ENCODE results near the gene WWTR1. TPM values are rescaled to one million over a fixed set of nuclear protein-coding genes. Genes with fewer than 3 reads are reported as not detected.

WWTR1 gene
- total RNA-seq, 1 experiment from 2014 or later: 79.7 TPM

GRCh38 chr3:149493315-149494021 lies 164.4 kb downstream of the WWTR1 start:
- H3K9ac ChIP-seq (ENCODE audit: low read length): no peak overlapping the region
- peak overlapping the region; percentile 36; the same call in 1 of the 2 replicates for H2AFZ ChIP-seq (ENCODE audit: low read length)
- no peak overlapping the region for H3K4me2 ChIP-seq (ENCODE audit: low read length)
- H3K79me2 ChIP-seq (ENCODE audit: low read length): no peaks in the 10 kb centered on the region
- intact Hi-C loops (cut with micrococcal nuclease): loop anchor here (1.0 kb wide), 3 partner anchors 224 to 315 kb away; no protein-coding TSS in a partner anchor
- H3K9me2 ChIP-seq (replicated peaks; ENCODE audit: low read length): no peaks in the 10 kb centered on the region
- no peaks in the 10 kb centered on the region for H4K20me1 ChIP-seq (ENCODE audit: low read length)
- ATAC-seq (no peak), DNase-seq (no peak)
- peaks cover 9% of the 10 kb centered on the region for H3K4me1 ChIP-seq (ENCODE audit: insufficient read depth, low read length)
- ChIA-PET POLR2A (ENCODE audit: unreplicated experiment) (no interaction called here), CTCF (no interaction called here)
- H3K4me3 ChIP-seq (ENCODE audit: low read length): no peak overlapping the region
- no peaks in the 10 kb centered on the region for H3K9me3 ChIP-seq (ENCODE audit: low read length)
- no peak overlapping the region for H3K27ac ChIP-seq (ENCODE audit: low read length)
- no peaks in the 10 kb centered on the region for H3F3A ChIP-seq (ENCODE audit: low read length, unreplicated experiment)
- H3K36me3 ChIP-seq (ENCODE audit: low read depth, low read length): no peaks in the 10 kb centered on the region
- TF ChIP-seq CTCF (conservative IDR thresholded peaks at IDR 0.05; ENCODE audit: low read depth, low read length) (no peak), EZH2 (IDR thresholded peaks at IDR 0.05; ENCODE audit: low read length, unreplicated experiment) (no peak), EZH2phosphoT487 (IDR thresholded peaks at IDR 0.05; ENCODE audit: borderline replicate concordance, low read length) (no peak)
- no peaks in the 10 kb centered on the region for H3K27me3 ChIP-seq (ENCODE audit: low read length)
- no TSS peak for BruUV-seq (replicated peaks)

- intact Hi-C loops (cut with micrococcal nuclease): no loop called here
- no peaks in the 10 kb centered on the region for H3K36me3 ChIP-seq (ENCODE audit: low read depth, low read length)
- H3K9ac ChIP-seq (ENCODE audit: low read length): no peak overlapping the region
- no peak overlapping the region for H3K4me3 ChIP-seq (ENCODE audit: low read length)
- no peaks in the 10 kb centered on the region for H3K27me3 ChIP-seq (ENCODE audit: low read length)
- TF ChIP-seq EZH2phosphoT487 (IDR thresholded peaks at IDR 0.05; ENCODE audit: borderline replicate concordance, low read length) (no peak), CTCF (conservative IDR thresholded peaks at IDR 0.05; ENCODE audit: low read depth, low read length) (no peak), EZH2 (IDR thresholded peaks at IDR 0.05; ENCODE audit: low read length, unreplicated experiment) (no peak)
- H3K9me2 ChIP-seq (replicated peaks; ENCODE audit: low read length): no peaks in the 10 kb centered on the region
- H3K4me2 ChIP-seq (ENCODE audit: low read length): no peak overlapping the region
- H3K27ac ChIP-seq (ENCODE audit: low read length): no peak overlapping the region
- no peaks in the 10 kb centered on the region for H3K9me3 ChIP-seq (ENCODE audit: low read length)
- BruUV-seq (replicated peaks): no TSS peak
- ATAC-seq (peak; percentile 8; the same call in 1 of the 2 replicates), DNase-seq (no peak)
- H3K4me1 ChIP-seq (ENCODE audit: insufficient read depth, low read length): peaks cover 9% of the 10 kb centered on the region
- no peaks in the 10 kb centered on the region for H3K79me2 ChIP-seq (ENCODE audit: low read length)
- ChIA-PET POLR2A (ENCODE audit: unreplicated experiment) (interaction anchor here (0.6 kb wide), 1 partner anchor 356 kb away, joined by 3 read pairs; no protein-coding TSS in a partner anchor), CTCF (interaction anchor here (0.6 to 0.8 kb wide), 3 partner anchors 11 to 157 kb away, joined by 3 to 5 read pairs (median 3); partner anchors contain the start of gene TM4SF18)
- no peaks in the 10 kb centered on the region for H3F3A ChIP-seq (ENCODE audit: low read length, unreplicated experiment)
- no peaks in the 10 kb centered on the region for H4K20me1 ChIP-seq (ENCODE audit: low read length)
- H2AFZ ChIP-seq (ENCODE audit: low read length): no peak overlapping the region
These were observed 167.4 kb downstream of the WWTR1 start for GRCh38 chr3:149490260-149490971.

Data from PC-3 (cell line).